Neural crest cell (in vitro differentiated cells): ENCODE measurements around the gene PRR5L. TPM values are rescaled to one million over a fixed set of nuclear protein-coding genes. Genes with fewer than 3 reads are reported as not detected.

Experiments
- DNase-seq: peaks from one replicate; pipeline ENCODE4 v3.0.0; 2021; ENCODE audit warnings: low read depth, mixed read lengths, low spot score
- H3K27ac Mint-ChIP-seq: one replicate; pipeline ENCODE4 v1.8.0; 2021; ENCODE audit warnings: mild to moderate bottlenecking, mixed read lengths; ENCODE audit not compliant: unreplicated experiment
- H3K27me3 Mint-ChIP-seq: 2 replicates; pipeline ENCODE4 v1.8.0; 2021; ENCODE audit warnings: low read depth, mild to moderate bottlenecking, mixed read lengths
- H3K36me3 Mint-ChIP-seq: 2 replicates; pipeline ENCODE4 v1.8.0; 2021; ENCODE audit warnings: low read depth, mild to moderate bottlenecking, mixed read lengths
- H3K4me1 Mint-ChIP-seq: 2 replicates; pipeline ENCODE4 v1.8.0; 2021; ENCODE audit warnings: mixed read lengths
- H3K4me3 Mint-ChIP-seq: one replicate; pipeline ENCODE4 v1.8.0; 2021; ENCODE audit warnings: mild to moderate bottlenecking, mixed read lengths
- H3K9me3 Mint-ChIP-seq: 2 replicates; pipeline ENCODE4 v1.8.0; 2021; ENCODE audit warnings: mixed read lengths
- total RNA-seq: library from RNA; stranded (reverse); gene quantifications from 2 replicates; pipeline ENCODE4 v1.2.1, GENCODE V29; 2021
- TF ChIP-seq, protein P1 (sequence below): fragments of 200-600 bp; sonication (generic); conservative IDR thresholded peaks from 2 replicates; pipeline ENCODE4 v1.5.0; 2021; ENCODE audit warnings: antibody characterized with exemption, mild to moderate bottlenecking

Gene PRR5L
- total RNA-seq, 1 donor from 2014 or later = 6.6 TPM

- H3K27ac Mint-ChIP-seq = no peak overlapping the region
- TF ChIP-seq, protein P1, sequence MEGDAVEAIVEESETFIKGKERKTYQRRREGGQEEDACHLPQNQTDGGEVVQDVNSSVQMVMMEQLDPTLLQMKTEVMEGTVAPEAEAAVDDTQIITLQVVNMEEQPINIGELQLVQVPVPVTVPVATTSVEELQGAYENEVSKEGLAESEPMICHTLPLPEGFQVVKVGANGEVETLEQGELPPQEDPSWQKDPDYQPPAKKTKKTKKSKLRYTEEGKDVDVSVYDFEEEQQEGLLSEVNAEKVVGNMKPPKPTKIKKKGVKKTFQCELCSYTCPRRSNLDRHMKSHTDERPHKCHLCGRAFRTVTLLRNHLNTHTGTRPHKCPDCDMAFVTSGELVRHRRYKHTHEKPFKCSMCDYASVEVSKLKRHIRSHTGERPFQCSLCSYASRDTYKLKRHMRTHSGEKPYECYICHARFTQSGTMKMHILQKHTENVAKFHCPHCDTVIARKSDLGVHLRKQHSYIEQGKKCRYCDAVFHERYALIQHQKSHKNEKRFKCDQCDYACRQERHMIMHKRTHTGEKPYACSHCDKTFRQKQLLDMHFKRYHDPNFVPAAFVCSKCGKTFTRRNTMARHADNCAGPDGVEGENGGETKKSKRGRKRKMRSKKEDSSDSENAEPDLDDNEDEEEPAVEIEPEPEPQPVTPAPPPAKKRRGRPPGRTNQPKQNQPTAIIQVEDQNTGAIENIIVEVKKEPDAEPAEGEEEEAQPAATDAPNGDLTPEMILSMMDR = no peak
- no peak overlapping the region for H3K4me3 Mint-ChIP-seq
- peaks cover 7% of the 10 kb centered on the region for H3K36me3 Mint-ChIP-seq
- no peak for DNase-seq
- no peaks in the 10 kb centered on the region for H3K9me3 Mint-ChIP-seq
- H3K4me1 Mint-ChIP-seq = peaks cover 8% of the 10 kb centered on the region
- no peaks in the 10 kb centered on the region for H3K27me3 Mint-ChIP-seq
Measured at GRCh38 chr11:36463781-36464180, 167.7 kb downstream of the PRR5L start.

- H3K4me1 Mint-ChIP-seq = peaks cover 8% of the 10 kb centered on the region
- no peak overlapping the region for H3K4me3 Mint-ChIP-seq
- H3K9me3 Mint-ChIP-seq = no peaks in the 10 kb centered on the region
- no peaks in the 10 kb centered on the region for H3K27me3 Mint-ChIP-seq
- no peak for DNase-seq
- H3K36me3 Mint-ChIP-seq = peaks cover 7% of the 10 kb centered on the region
- TF ChIP-seq, protein P1 = no peak
- H3K27ac Mint-ChIP-seq = no peak overlapping the region
Measured at GRCh38 chr11:36464720-36465119, 168.6 kb downstream of the PRR5L start.

DNA sequence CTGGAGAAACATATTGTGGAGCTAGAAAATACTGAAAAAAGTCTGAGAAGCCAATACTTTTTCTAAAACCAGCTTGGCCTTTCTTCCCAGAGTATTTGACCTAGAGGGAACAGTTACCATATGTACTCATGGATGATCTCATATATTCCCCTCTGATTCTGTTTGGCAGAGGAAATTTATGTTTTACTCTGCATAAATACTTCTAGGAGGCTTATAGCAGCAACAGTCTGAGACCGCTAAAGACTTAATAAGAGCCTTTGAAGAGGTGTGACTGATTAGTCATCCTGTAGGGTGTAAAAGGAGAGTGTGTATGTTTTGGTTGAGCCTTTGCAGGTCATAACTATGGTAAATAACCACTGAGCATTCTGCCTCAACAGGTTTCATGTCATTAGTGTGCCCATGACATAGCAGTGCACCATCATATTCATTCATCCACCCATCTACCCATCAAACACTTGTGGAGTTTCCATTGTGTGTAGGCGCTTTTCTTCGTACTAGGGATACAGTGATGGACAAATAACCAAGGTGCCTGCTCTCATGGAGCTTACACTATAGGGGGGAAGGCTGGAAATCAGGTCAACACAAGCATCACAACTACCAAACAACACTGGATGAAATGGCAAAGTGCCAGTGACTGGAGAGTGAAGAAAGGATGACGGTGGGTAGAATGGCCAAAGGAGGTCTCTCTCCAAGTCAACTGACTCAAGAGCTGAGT lies 169.5 kb downstream of the PRR5L start:
- TF ChIP-seq, protein P1 = no peak
- H3K27me3 Mint-ChIP-seq = no peaks in the 10 kb centered on the region
- peaks cover 7% of the 10 kb centered on the region for H3K36me3 Mint-ChIP-seq
- no peak overlapping the region for H3K27ac Mint-ChIP-seq
- no peak overlapping the region for H3K4me3 Mint-ChIP-seq
- DNase-seq = no peak
- H3K9me3 Mint-ChIP-seq = no peaks in the 10 kb centered on the region
- H3K4me1 Mint-ChIP-seq = peaks cover 2% of the 10 kb centered on the region

DNA sequence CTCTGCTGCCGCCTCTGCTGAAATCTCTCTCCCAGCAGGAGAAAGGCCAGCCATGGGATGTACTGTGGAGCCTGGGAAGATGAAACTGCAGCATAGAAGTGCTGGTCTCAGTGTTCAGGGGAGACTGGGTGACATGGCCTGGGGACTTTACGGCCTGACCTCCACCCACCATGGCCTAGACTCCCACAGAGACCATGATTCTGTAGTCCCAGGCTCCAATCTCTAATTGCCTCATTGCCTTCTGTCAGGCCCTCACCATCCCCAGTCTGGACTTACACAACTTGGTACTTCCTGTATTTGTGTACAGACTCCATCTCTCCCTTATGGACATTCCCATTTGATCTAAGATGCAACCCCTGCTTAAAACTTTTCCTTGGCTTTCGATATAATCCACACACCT lies 170.9 kb downstream of the PRR5L start:
- Mint-ChIP-seq H3K27ac (no peak overlapping the region), H3K27me3 (no peaks in the 10 kb centered on the region), H3K36me3 (peaks cover 7% of the 10 kb centered on the region), H3K4me1 (no peaks in the 10 kb centered on the region), H3K4me3 (no peak overlapping the region), H3K9me3 (no peaks in the 10 kb centered on the region)
- DNase-seq = no peak
- TF ChIP-seq, protein P1 = no peak

- H3K27me3 Mint-ChIP-seq = no peaks in the 10 kb centered on the region
- H3K4me3 Mint-ChIP-seq = no peak overlapping the region
- no peaks in the 10 kb centered on the region for H3K9me3 Mint-ChIP-seq
- TF ChIP-seq, protein P1 = no peak
- H3K36me3 Mint-ChIP-seq = peaks cover 7% of the 10 kb centered on the region
- H3K4me1 Mint-ChIP-seq = no peaks in the 10 kb centered on the region
- no peak for DNase-seq
- H3K27ac Mint-ChIP-seq = peak overlapping the region; percentile 65
Measured at GRCh38 chr11:36467916-36468315, 171.8 kb downstream of the PRR5L start.
